MM.1S (cell line): ENCODE results near the gene UNC13C.

Source experiments
- DNase-seq: peaks from one replicate; pipeline ENCODE4 v3.0.0-alpha.2; 2015
- H2AFZ ChIP-seq: fragments of 300-600 bp; sonication (generic); 2 replicates; pipeline ENCODE4 v1.6.0; 2016; ENCODE audit warnings: antibody characterized with exemption, low read length
- H3F3A ChIP-seq: fragments of 300-600 bp; sonication (generic); 2 replicates; pipeline ENCODE4 v1.6.1; 2016; ENCODE audit warnings: mild to moderate bottlenecking, antibody characterized with exemption, low read length, moderate library complexity, mixed read lengths; ENCODE audit not compliant: insufficient read depth
- H3K27ac ChIP-seq: fragments of 300-600 bp; sonication (generic); 2 replicates; pipeline ENCODE4 v1.5.1; 2016; ENCODE audit warnings: mild to moderate bottlenecking, low read length
- H3K27me3 ChIP-seq: fragments of 300-600 bp; sonication (generic); replicated peaks from 2 replicates; pipeline ENCODE4 v1.6.0; 2016; ENCODE audit warnings: low read length; ENCODE audit not compliant: insufficient read depth
- H3K36me3 ChIP-seq: fragments of 300-600 bp; sonication (generic); replicated peaks from 2 replicates; pipeline ENCODE4 v1.6.1; 2016; ENCODE audit warnings: mild to moderate bottlenecking, low read length, mixed read lengths; ENCODE audit not compliant: insufficient read depth
- H3K4me1 ChIP-seq: fragments of 300-600 bp; sonication (generic); 2 replicates; pipeline ENCODE4 v1.6.1; 2016; ENCODE audit warnings: low read length, mixed read lengths
- H3K4me2 ChIP-seq: fragments of 300-600 bp; sonication (generic); 2 replicates; pipeline ENCODE4 v1.6.0; 2016; ENCODE audit warnings: low read depth, low read length
- H3K4me3 ChIP-seq: fragments of 300-600 bp; sonication (generic); 2 replicates; pipeline ENCODE4 v1.5.1; 2016; ENCODE audit warnings: low read length, mixed read lengths
- H3K79me2 ChIP-seq: fragments of 300-600 bp; sonication (generic); 2 replicates; pipeline ENCODE4 v1.6.1; 2016; ENCODE audit warnings: mixed run types, low read length, mixed read lengths
- H3K9ac ChIP-seq: fragments of 300-600 bp; sonication (generic); 2 replicates; pipeline ENCODE4 v1.6.1; 2016; ENCODE audit warnings: low read length, mixed read lengths
- H3K9me2 ChIP-seq: fragments of 300-600 bp; sonication (generic); replicated peaks from 2 replicates; pipeline ENCODE4 v1.6.1; 2016; ENCODE audit warnings: mild to moderate bottlenecking, low read length, mixed read lengths; ENCODE audit not compliant: insufficient read depth
- H3K9me3 ChIP-seq: fragments of 300-600 bp; sonication (generic); replicated peaks from 2 replicates; pipeline ENCODE4 v1.6.1; 2016; ENCODE audit warnings: mild to moderate bottlenecking, low read length, mixed read lengths; ENCODE audit not compliant: insufficient read depth
- H4K20me1 ChIP-seq: fragments of 300-600 bp; sonication (generic); 2 replicates; pipeline ENCODE4 v1.6.1; 2016; ENCODE audit warnings: mild to moderate bottlenecking, low read length, moderate library complexity, mixed read lengths; ENCODE audit not compliant: insufficient read depth
- EZH2 ChIP-seq: fragments of 300-600 bp; sonication (generic); optimal IDR thresholded peaks from 2 replicates; pipeline ENCODE3; 2017; ENCODE audit warnings: low read depth, mild to moderate bottlenecking, antibody characterized with exemption, low read length, mixed read lengths
- EZH2phosphoT487 ChIP-seq: fragments of 300-600 bp; sonication (generic); IDR thresholded peaks from 2 replicates; pipeline ENCODE4 v1.6.1; 2018; ENCODE audit warnings: antibody characterized with exemption, low read length
- TF ChIP-seq, protein P1 (sequence below): fragments of 300-600 bp; sonication (generic); IDR thresholded peaks from 2 replicates; pipeline ENCODE4 v1.5.1; 2016; ENCODE audit warnings: antibody characterized with exemption, low read length, mixed read lengths

UNC13C gene

GRCh38 chr15:54046093-54046492, 67.9 kb downstream of the UNC13C start:
- Histone ChIP-seq H3K4me3 (no peak overlapping the region), H3K27me3 (no peaks in the 10 kb centered on the region), H3K36me3 (no peaks in the 10 kb centered on the region), H3K4me2 (no peak overlapping the region), H3K9me2 (no peaks in the 10 kb centered on the region), H3K4me1 (no peaks in the 10 kb centered on the region), H2AFZ (no peak overlapping the region), H3F3A (no peaks in the 10 kb centered on the region), H3K9ac (no peak overlapping the region), H3K27ac (no peak overlapping the region), H3K79me2 (no peaks in the 10 kb centered on the region), H4K20me1 (no peaks in the 10 kb centered on the region), H3K9me3 (no peaks in the 10 kb centered on the region)
- no peak for DNase-seq
- TF ChIP-seq EZH2, result no peak
- TF ChIP-seq EZH2phosphoT487, result no peak
- TF ChIP-seq, protein P1, sequence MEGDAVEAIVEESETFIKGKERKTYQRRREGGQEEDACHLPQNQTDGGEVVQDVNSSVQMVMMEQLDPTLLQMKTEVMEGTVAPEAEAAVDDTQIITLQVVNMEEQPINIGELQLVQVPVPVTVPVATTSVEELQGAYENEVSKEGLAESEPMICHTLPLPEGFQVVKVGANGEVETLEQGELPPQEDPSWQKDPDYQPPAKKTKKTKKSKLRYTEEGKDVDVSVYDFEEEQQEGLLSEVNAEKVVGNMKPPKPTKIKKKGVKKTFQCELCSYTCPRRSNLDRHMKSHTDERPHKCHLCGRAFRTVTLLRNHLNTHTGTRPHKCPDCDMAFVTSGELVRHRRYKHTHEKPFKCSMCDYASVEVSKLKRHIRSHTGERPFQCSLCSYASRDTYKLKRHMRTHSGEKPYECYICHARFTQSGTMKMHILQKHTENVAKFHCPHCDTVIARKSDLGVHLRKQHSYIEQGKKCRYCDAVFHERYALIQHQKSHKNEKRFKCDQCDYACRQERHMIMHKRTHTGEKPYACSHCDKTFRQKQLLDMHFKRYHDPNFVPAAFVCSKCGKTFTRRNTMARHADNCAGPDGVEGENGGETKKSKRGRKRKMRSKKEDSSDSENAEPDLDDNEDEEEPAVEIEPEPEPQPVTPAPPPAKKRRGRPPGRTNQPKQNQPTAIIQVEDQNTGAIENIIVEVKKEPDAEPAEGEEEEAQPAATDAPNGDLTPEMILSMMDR, result no peak

DNA sequence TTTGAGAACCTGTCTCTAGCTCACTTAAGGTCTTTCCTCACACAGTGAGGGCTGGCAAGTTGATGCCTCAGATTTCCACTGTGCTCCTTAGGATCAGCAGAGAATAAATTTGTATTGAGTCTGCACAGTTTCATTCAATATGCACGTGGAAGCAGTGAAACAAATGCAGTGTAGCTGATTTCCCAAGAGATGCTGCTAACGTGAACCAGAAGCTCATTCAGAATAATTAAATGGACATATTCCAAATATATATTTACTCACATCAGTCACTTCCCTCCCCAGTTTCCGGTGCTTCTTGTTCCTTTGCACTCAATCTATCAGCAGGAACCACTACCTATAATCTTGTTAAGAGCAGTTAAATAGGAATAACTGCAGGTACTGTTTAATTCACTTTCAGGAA, 86.1 kb downstream of the UNC13C start:
- H3F3A ChIP-seq, result no peaks in the 10 kb centered on the region
- no peaks in the 10 kb centered on the region for H3K27me3 ChIP-seq
- H2AFZ ChIP-seq, result no peak overlapping the region
- H3K36me3 ChIP-seq, result no peaks in the 10 kb centered on the region
- no peaks in the 10 kb centered on the region for H3K9me3 ChIP-seq
- no peak overlapping the region for H3K4me2 ChIP-seq
- no peaks in the 10 kb centered on the region for H4K20me1 ChIP-seq
- no peaks in the 10 kb centered on the region for H3K9me2 ChIP-seq
- H3K4me1 ChIP-seq, result no peaks in the 10 kb centered on the region
- no peaks in the 10 kb centered on the region for H3K79me2 ChIP-seq
- no peak overlapping the region for H3K27ac ChIP-seq
- TF ChIP-seq EZH2phosphoT487 (no peak), EZH2 (no peak)
- TF ChIP-seq, protein P1, result no peak
- H3K9ac ChIP-seq, result no peak overlapping the region
- no peak overlapping the region for H3K4me3 ChIP-seq
- no peak for DNase-seq

- Histone ChIP-seq H3K27me3 (no peaks in the 10 kb centered on the region), H3K79me2 (no peaks in the 10 kb centered on the region), H3K4me1 (no peaks in the 10 kb centered on the region), H3K9ac (no peak overlapping the region), H3F3A (no peaks in the 10 kb centered on the region), H3K27ac (no peak overlapping the region), H3K4me3 (no peak overlapping the region), H4K20me1 (no peaks in the 10 kb centered on the region), H3K9me3 (no peaks in the 10 kb centered on the region), H3K36me3 (no peaks in the 10 kb centered on the region), H2AFZ (no peak overlapping the region), H3K9me2 (no peaks in the 10 kb centered on the region), H3K4me2 (no peak overlapping the region)
- no peak for DNase-seq
- TF ChIP-seq, protein P1, result no peak
- no peak for TF ChIP-seq EZH2
These were observed 88.2 kb downstream of the UNC13C start for GRCh38 chr15:54066403-54066802.
